ENCODE measurements around the gene PCSK1. TPM values are rescaled to one million over a fixed set of nuclear protein-coding genes. Genes with fewer than 3 reads are reported as not detected.

PCSK1 gene
- total RNA-seq (1 to 10 TPM; 1.8 to 7.7 TPM), polyA plus RNA-seq (1 to 10 TPM in 1 of 2 donors, under 1 TPM in 1; 0.13 to 1.4 TPM)
- long read RNA-seq, donor 1, full-length matches to known transcripts = 6 of 14 reads
- long read RNA-seq, donor 1, partial matches to known transcripts = 2 of 14 reads
- long read RNA-seq, donor 1, other reads (novel, unspliced or antisense) = 6 of 14 reads
- long read RNA-seq, donor 2, full-length matches to known transcripts = 2 of 2 reads
- long read RNA-seq, donor 2, partial matches to known transcripts = 0 of 2 reads
- long read RNA-seq, donor 2, other reads (novel, unspliced or antisense) = 0 of 2 reads

- 6% methylated on average over 19 of the region's 19 CpGs for WGBS, 2 donors
- H3K36me3 ChIP-seq (ENCODE audit: control insufficient read depth in 1 of 2, insufficient read depth in 2 of 2, low read length in 1 of 2) = no peaks in the 10 kb centered on the region
- no peaks in the 10 kb centered on the region for H3K9me3 ChIP-seq (ENCODE audit: control insufficient read depth, low read length)
- peaks cover 0 to 2% of the 10 kb centered on the region in 2 donors for H3K4me1 ChIP-seq (ENCODE audit: control insufficient read depth in 1 of 2, insufficient read depth in 2 of 2, low read length in 2 of 2)
- peaks cover 0 to 3% of the 10 kb centered on the region in 2 donors for H3K27me3 ChIP-seq (ENCODE audit: control insufficient read depth in 1 of 2, insufficient read depth in 2 of 2, low read length in 1 of 2)
- DNase-seq (no peak), ATAC-seq (ENCODE audit: low FRiP score) (no peak)
- no peak within 1 kb of the TSS for H3K27ac ChIP-seq (ENCODE audit: low read depth in 1 of 2, low read length in 2 of 2)
- peak within 1 kb of the TSS in 1 of 2 donors; percentile 0 for H3K4me3 ChIP-seq (ENCODE audit: low read length in 2 of 2)
- intact Hi-C loops (cut with DNase I) = no loop called here
Measured at GRCh38 chr5:96433066-96433447, at the start of gene PCSK1. Gene PCSK1 (minus strand): TSS chr5:96433248. CDS start chr5:96433042, 206 bp downstream.

DNA sequence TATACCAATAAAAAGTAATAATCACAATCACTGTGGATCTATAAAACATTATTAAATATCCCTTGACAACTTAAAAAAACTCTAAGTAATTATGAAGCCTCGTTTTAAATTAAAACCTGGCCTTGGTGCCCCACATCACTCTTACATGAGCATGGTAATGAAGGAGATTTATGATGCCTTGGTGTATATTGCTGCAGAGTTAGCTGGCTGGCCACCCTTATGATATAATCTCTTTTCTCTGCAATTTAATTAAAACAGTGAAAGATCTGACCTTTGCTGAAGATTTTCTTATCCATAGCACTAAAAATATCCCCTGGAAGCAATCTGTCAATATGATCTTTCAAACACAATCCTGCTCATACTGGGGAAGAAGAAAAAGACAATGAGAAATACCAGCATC lies 48.8 kb upstream of the PCSK1 start:
- WGBS, 2 donors = 17 to 39% methylated on average over 1 of the region's 1 CpG
- Histone ChIP-seq H3K27me3 (ENCODE audit: control insufficient read depth in 1 of 2, insufficient read depth in 2 of 2, low read length in 1 of 2) (no peaks in the 10 kb centered on the region), H3K4me1 (ENCODE audit: control insufficient read depth in 1 of 2, insufficient read depth in 2 of 2, low read length in 2 of 2) (no peaks in the 10 kb centered on the region), H3K9me3 (ENCODE audit: control insufficient read depth, low read length) (no peaks in the 10 kb centered on the region), H3K4me3 (ENCODE audit: low read length in 2 of 2) (no peak overlapping the region), H3K36me3 (ENCODE audit: control insufficient read depth in 1 of 2, insufficient read depth in 2 of 2, low read length in 1 of 2) (no peaks in the 10 kb centered on the region), H3K27ac (ENCODE audit: low read depth in 1 of 2, low read length in 2 of 2) (no peak overlapping the region)
- DNase-seq = no peak
- intact Hi-C loops (cut with DNase I) = no loop called here
- ATAC-seq (ENCODE audit: low FRiP score) = no peak

DNA sequence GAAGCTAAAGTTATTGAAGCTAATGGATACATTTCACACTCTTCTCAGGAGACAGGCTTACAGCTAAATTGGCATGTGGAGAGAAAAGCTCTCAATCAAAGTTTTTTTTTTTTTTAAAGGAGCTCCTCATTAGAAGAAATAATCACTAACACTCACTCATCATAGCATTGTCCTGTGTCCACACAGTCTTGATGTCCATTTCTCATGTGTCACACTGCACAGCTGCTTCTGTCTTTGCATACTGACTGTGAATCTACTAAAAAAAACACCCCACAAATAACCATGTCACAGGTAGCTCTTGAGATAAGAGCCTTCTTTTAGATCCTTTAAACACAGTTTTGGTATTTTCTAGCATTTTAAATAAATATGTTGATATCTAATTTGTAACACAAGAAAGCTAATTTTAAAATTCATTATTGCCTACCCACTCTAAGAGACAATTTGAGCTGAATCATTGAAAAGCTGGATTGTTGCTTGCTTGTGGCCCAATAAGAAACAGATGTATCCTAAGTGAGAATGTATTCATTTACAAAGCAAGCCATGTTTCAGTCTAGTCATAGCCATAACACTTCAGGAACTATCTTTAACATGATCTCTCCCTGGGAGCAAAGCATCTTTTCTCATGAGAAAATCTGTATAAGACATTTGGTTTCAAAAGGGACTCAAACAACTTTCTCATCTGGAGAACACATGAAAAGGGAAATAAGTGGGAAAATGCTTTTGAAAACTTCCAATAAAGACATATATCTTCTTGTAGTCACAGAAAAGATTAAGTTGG lies 48.1 kb upstream of the PCSK1 start:
- intact Hi-C loops (cut with DNase I) = no loop called here
- DNase-seq = no peak
- H3K27ac ChIP-seq (ENCODE audit: low read depth in 1 of 2, low read length in 2 of 2) = no peak overlapping the region
- no peak overlapping the region for H3K4me3 ChIP-seq (ENCODE audit: low read length in 2 of 2)
- no peaks in the 10 kb centered on the region for H3K4me1 ChIP-seq (ENCODE audit: control insufficient read depth in 1 of 2, insufficient read depth in 2 of 2, low read length in 2 of 2)
- no peak for ATAC-seq (ENCODE audit: low FRiP score)
- no peaks in the 10 kb centered on the region for H3K36me3 ChIP-seq (ENCODE audit: control insufficient read depth in 1 of 2, insufficient read depth in 2 of 2, low read length in 1 of 2)
- no peaks in the 10 kb centered on the region for H3K9me3 ChIP-seq (ENCODE audit: control insufficient read depth, low read length)
- H3K27me3 ChIP-seq (ENCODE audit: control insufficient read depth in 1 of 2, insufficient read depth in 2 of 2, low read length in 1 of 2) = no peaks in the 10 kb centered on the region

DNA sequence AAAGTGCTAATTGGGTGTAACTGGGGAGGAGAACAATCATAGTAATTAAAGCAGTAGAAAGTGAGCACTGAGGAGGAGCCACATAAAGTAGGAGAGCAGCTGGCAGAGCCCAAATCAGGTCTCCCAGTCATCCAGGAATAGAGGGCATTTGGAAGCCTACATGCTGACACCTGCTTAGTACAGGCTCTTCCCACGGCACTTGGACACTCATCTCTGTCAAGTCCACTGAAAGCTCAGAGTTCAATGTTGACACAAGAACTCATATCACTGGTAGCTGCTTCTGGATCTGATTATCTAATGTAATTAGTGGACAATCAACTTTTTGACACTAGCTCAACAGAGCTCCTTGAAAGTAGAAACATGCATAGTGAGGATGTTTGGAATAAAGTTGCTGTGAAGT lies 45.9 kb upstream of the PCSK1 start:
- Histone ChIP-seq H3K27ac (ENCODE audit: low read depth in 1 of 2, low read length in 2 of 2) (no peak overlapping the region), H3K27me3 (ENCODE audit: control insufficient read depth in 1 of 2, insufficient read depth in 2 of 2, low read length in 1 of 2) (no peaks in the 10 kb centered on the region), H3K4me1 (ENCODE audit: control insufficient read depth in 1 of 2, insufficient read depth in 2 of 2, low read length in 2 of 2) (no peaks in the 10 kb centered on the region), H3K4me3 (ENCODE audit: low read length in 2 of 2) (no peak overlapping the region), H3K36me3 (ENCODE audit: control insufficient read depth in 1 of 2, insufficient read depth in 2 of 2, low read length in 1 of 2) (no peaks in the 10 kb centered on the region), H3K9me3 (ENCODE audit: control insufficient read depth, low read length) (no peaks in the 10 kb centered on the region)
- intact Hi-C loops (cut with DNase I) = no loop called here
- WGBS, 2 donors = 85 to 87% methylated on average over 1 of the region's 1 CpG
- DNase-seq (no peak), ATAC-seq (ENCODE audit: low FRiP score) (no peak)

DNA sequence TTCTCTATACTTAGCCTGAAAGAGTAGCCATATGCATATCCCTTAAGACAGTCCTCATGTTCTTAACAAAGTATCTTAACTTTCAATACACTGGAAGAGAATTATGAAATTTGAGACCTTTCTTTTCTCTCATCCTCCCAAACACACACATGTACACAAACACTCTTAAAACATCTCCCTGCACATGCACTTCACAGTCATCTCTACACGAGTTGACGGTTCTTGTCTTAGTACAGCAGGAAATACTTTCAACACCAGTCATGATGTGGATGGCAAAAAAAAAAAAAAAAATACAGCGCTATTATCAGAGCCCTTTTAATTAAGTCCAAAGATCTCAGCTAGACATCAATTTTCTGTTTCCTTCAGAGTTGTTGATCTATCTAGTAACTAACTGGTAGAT lies 43.6 kb upstream of the PCSK1 start:
- H3K27ac ChIP-seq (ENCODE audit: low read depth in 1 of 2, low read length in 2 of 2) = no peak overlapping the region
- no peak overlapping the region for H3K4me3 ChIP-seq (ENCODE audit: low read length in 2 of 2)
- no peaks in the 10 kb centered on the region for H3K36me3 ChIP-seq (ENCODE audit: control insufficient read depth in 1 of 2, insufficient read depth in 2 of 2, low read length in 1 of 2)
- no peaks in the 10 kb centered on the region for H3K4me1 ChIP-seq (ENCODE audit: control insufficient read depth in 1 of 2, insufficient read depth in 2 of 2, low read length in 2 of 2)
- no peaks in the 10 kb centered on the region for H3K9me3 ChIP-seq (ENCODE audit: control insufficient read depth, low read length)
- intact Hi-C loops (cut with DNase I) = no loop called here
- no peak for DNase-seq
- no peak for ATAC-seq (ENCODE audit: low FRiP score)
- WGBS, 2 donors = 33 to 39% methylated on average over 3 of the region's 3 CpGs
- no peaks in the 10 kb centered on the region for H3K27me3 ChIP-seq (ENCODE audit: control insufficient read depth in 1 of 2, insufficient read depth in 2 of 2, low read length in 1 of 2)

- Histone ChIP-seq H3K4me1 (ENCODE audit: control insufficient read depth in 1 of 2, insufficient read depth in 2 of 2, low read length in 2 of 2) (no peaks in the 10 kb centered on the region), H3K27me3 (ENCODE audit: control insufficient read depth in 1 of 2, insufficient read depth in 2 of 2, low read length in 1 of 2) (no peaks in the 10 kb centered on the region), H3K27ac (ENCODE audit: low read depth in 1 of 2, low read length in 2 of 2) (no peak overlapping the region), H3K9me3 (ENCODE audit: control insufficient read depth, low read length) (no peaks in the 10 kb centered on the region), H3K4me3 (ENCODE audit: low read length in 2 of 2) (no peak overlapping the region), H3K36me3 (ENCODE audit: control insufficient read depth in 1 of 2, insufficient read depth in 2 of 2, low read length in 1 of 2) (no peaks in the 10 kb centered on the region)
- WGBS, 2 donors = 14 to 30% methylated on average over 4 of the region's 4 CpGs
- DNase-seq (no peak), ATAC-seq (ENCODE audit: low FRiP score) (peak; percentile 72)
- intact Hi-C loops (cut with DNase I) = no loop called here
Measured at GRCh38 chr5:96474073-96474472, 41.0 kb upstream of the PCSK1 start.

DNA sequence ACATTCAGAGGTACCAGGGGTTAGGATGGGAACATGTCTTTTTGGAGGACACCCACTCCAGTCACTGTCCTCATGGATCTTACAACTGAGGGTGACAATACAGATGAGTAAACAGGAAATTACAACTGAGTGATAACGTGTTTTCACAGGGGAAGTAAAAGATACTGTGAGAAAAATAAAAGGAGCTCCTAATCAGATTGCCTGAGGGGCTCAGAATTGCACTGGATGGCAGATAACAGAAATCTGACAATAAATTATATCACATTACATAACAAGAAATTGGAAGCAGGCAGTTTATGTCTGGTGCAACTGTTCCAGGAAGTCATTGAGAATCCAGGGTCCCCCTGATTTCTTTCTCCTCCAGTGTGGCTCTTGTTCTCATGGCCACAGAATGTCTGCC lies 40.1 kb upstream of the PCSK1 start:
- Histone ChIP-seq H3K4me1 (ENCODE audit: control insufficient read depth in 1 of 2, insufficient read depth in 2 of 2, low read length in 2 of 2) (no peaks in the 10 kb centered on the region), H3K27me3 (ENCODE audit: control insufficient read depth in 1 of 2, insufficient read depth in 2 of 2, low read length in 1 of 2) (no peaks in the 10 kb centered on the region), H3K36me3 (ENCODE audit: control insufficient read depth in 1 of 2, insufficient read depth in 2 of 2, low read length in 1 of 2) (no peaks in the 10 kb centered on the region), H3K27ac (ENCODE audit: low read depth in 1 of 2, low read length in 2 of 2) (no peak overlapping the region), H3K4me3 (ENCODE audit: low read length in 2 of 2) (no peak overlapping the region), H3K9me3 (ENCODE audit: control insufficient read depth, low read length) (no peaks in the 10 kb centered on the region)
- intact Hi-C loops (cut with DNase I) = no loop called here
- WGBS, 2 donors = 69 to 89% methylated on average over 1 of the region's 1 CpG
- DNase-seq (no peak), ATAC-seq (ENCODE audit: low FRiP score) (no peak)

GRCh38 chr5:96470785-96471184 lies 37.7 kb upstream of the PCSK1 start:
- H3K27ac ChIP-seq (ENCODE audit: low read depth in 1 of 2, low read length in 2 of 2) = no peak overlapping the region
- DNase-seq (no peak), ATAC-seq (ENCODE audit: low FRiP score) (no peak)
- no peaks in the 10 kb centered on the region for H3K36me3 ChIP-seq (ENCODE audit: control insufficient read depth in 1 of 2, insufficient read depth in 2 of 2, low read length in 1 of 2)
- no peaks in the 10 kb centered on the region for H3K9me3 ChIP-seq (ENCODE audit: control insufficient read depth, low read length)
- H3K4me1 ChIP-seq (ENCODE audit: control insufficient read depth in 1 of 2, insufficient read depth in 2 of 2, low read length in 2 of 2) = no peaks in the 10 kb centered on the region
- H3K4me3 ChIP-seq (ENCODE audit: low read length in 2 of 2) = no peak overlapping the region
- WGBS, 2 donors = 85 to 88% methylated on average over 1 of the region's 1 CpG
- intact Hi-C loops (cut with DNase I) = no loop called here
- no peaks in the 10 kb centered on the region for H3K27me3 ChIP-seq (ENCODE audit: control insufficient read depth in 1 of 2, insufficient read depth in 2 of 2, low read length in 1 of 2)

GRCh38 chr5:96468956-96469355 lies 35.9 kb upstream of the PCSK1 start:
- ATAC-seq (ENCODE audit: low FRiP score) (no peak), DNase-seq (no peak)
- Histone ChIP-seq H3K4me1 (ENCODE audit: control insufficient read depth in 1 of 2, insufficient read depth in 2 of 2, low read length in 2 of 2) (no peaks in the 10 kb centered on the region), H3K27me3 (ENCODE audit: control insufficient read depth in 1 of 2, insufficient read depth in 2 of 2, low read length in 1 of 2) (no peaks in the 10 kb centered on the region), H3K27ac (ENCODE audit: low read depth in 1 of 2, low read length in 2 of 2) (no peak overlapping the region), H3K36me3 (ENCODE audit: control insufficient read depth in 1 of 2, insufficient read depth in 2 of 2, low read length in 1 of 2) (no peaks in the 10 kb centered on the region), H3K9me3 (ENCODE audit: control insufficient read depth, low read length) (no peaks in the 10 kb centered on the region), H3K4me3 (ENCODE audit: low read length in 2 of 2) (no peak overlapping the region)
- intact Hi-C loops (cut with DNase I) = no loop called here
- WGBS, 2 donors = 85 to 89% methylated on average over 5 of the region's 5 CpGs

All from aorta (tissue), 5 donors.